HG03039 (cell line): Measurements from ENCODE around the gene ST3GAL4.
"Not testable (repeated sequence)": the region's sequence is repeated elsewhere in the genome, so short reads cannot be mapped to it uniquely, and the experiment has no call there.

Experiments used
- ATAC-seq: cut with Tn5 transposase; IDR thresholded peaks from one replicate; pipeline ENCODE4 v1.9.1; 2021; ENCODE audit warnings: mild to moderate bottlenecking, moderate library complexity; ENCODE audit not compliant: unreplicated experiment

ST3GAL4 gene

GRCh38 chr11:126355324-126355925 lies at the start of gene ST3GAL4:
Gene ST3GAL4, plus strand, starts transcription at chr11:126355686. Its CDS starts 50,470 bp downstream, at chr11:126406156.
- ATAC-seq = peak; percentile 56

- peak; percentile 43 for ATAC-seq
These were observed 49.8 kb upstream of the ST3GAL4 start for GRCh38 chr11:126305699-126306098.

GRCh38 chr11:126307706-126308105 lies 47.8 kb upstream of the ST3GAL4 start:
- ATAC-seq = no peak

- ATAC-seq = no peak
These were observed 47.2 kb upstream of the ST3GAL4 start for GRCh38 chr11:126308271-126308671.

- not testable (repeated sequence) for ATAC-seq
These were observed 46.7 kb upstream of the ST3GAL4 start for GRCh38 chr11:126308771-126309170.

- ATAC-seq = peak; percentile 44
These were observed 45.1 kb upstream of the ST3GAL4 start for GRCh38 chr11:126310200-126310991.

GRCh38 chr11:126310992-126311310 lies 44.5 kb upstream of the ST3GAL4 start:
- ATAC-seq = no peak

- peak; percentile 47 for ATAC-seq
These were observed 43.8 kb upstream of the ST3GAL4 start for GRCh38 chr11:126311401-126312291.

GRCh38 chr11:126312961-126313360 lies 42.5 kb upstream of the ST3GAL4 start:
- no peak for ATAC-seq

GRCh38 chr11:126313826-126314225 lies 41.7 kb upstream of the ST3GAL4 start:
- no peak for ATAC-seq

GRCh38 chr11:126317432-126317755 lies 38.1 kb upstream of the ST3GAL4 start:
- no peak for ATAC-seq

GRCh38 chr11:126317756-126318573 lies 37.5 kb upstream of the ST3GAL4 start:
- peak; percentile 31 for ATAC-seq

GRCh38 chr11:126318574-126319373 lies 36.7 kb upstream of the ST3GAL4 start:
- peak; percentile 86 for ATAC-seq

- no peak for ATAC-seq
These were observed 36.1 kb upstream of the ST3GAL4 start for GRCh38 chr11:126319374-126319740.

GRCh38 chr11:126322996-126323395 lies 32.5 kb upstream of the ST3GAL4 start:
- no peak for ATAC-seq

- ATAC-seq = no peak
These were observed 28.0 kb upstream of the ST3GAL4 start for GRCh38 chr11:126327281-126328000.

- ATAC-seq = no peak
These were observed 27.5 kb upstream of the ST3GAL4 start for GRCh38 chr11:126328001-126328390.

- no peak for ATAC-seq
These were observed 27.0 kb upstream of the ST3GAL4 start for GRCh38 chr11:126328444-126328843.

- ATAC-seq = no peak
These were observed 26.4 kb upstream of the ST3GAL4 start for GRCh38 chr11:126328938-126329643.
